Measurements from ENCODE around the gene CCDC117. TPM values are rescaled to one million over a fixed set of nuclear protein-coding genes. Genes with fewer than 3 reads are reported as not detected.
"Not testable (repeated sequence)": the region's sequence is repeated elsewhere in the genome, so short reads cannot be mapped to it uniquely, and the experiment has no call there.

CCDC117 gene
- total and polyA plus RNA-seq, 7 donors = 9.6 to 33.2 (median 23.9) TPM

DNA sequence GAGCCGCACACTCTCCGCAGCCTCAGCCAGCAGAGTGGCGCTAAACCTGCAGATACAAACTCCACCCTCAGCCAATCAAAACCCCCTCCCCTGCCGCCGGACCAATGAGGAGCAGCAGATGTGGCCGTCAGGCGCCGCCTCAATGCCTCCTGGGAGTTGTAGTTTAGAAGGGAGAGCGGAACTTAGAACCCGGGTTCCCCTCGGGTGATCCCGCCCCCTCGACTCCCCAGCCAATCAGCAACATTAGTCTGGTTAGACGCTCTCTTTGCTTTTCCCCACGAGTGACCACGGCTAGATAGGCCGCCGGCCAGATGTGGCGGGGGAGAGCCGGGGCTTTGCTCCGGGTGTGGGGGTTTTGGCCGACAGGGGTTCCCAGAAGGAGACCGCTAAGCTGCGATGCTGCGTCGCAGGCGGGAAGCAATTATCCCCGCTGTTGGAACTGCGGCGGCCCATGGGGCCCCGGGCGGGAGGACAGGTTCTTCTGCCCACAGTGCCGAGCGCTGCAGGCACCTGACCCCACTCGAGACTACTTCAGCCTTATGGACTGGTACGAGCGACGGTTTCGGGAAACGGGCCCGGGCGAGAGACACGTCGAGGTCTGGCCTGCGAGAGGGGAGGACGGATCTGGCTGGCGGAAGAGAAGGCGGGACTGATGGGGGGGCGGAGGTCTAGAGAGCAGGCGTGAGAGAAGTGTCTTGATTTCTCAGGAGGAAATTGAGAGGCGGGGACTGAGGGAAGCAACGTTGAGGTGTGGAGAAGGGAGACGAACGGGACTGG, 30.5 kb upstream of the CCDC117 start, which contains the start of the genes CHEK2 and HSCB:
CHEK2 (minus strand) TSS at position 36 of the 777 bp plus-strand sequence. CDS start 7,099 bp downstream, outside the sequence.
HSCB (plus strand) TSS at position 255 of the 777 bp plus-strand sequence; CDS start at position 312, 57 bp downstream.
- H3K4me1 ChIP-seq = peaks cover 0 to 17% (median 11%) of the 10 kb centered on the region in 4 donors
- TF ChIP-seq EP300 (IDR thresholded peaks at IDR 0.05) = peak in 1 of 4 donors; percentile 19
- TF ChIP-seq, protein P1, sequence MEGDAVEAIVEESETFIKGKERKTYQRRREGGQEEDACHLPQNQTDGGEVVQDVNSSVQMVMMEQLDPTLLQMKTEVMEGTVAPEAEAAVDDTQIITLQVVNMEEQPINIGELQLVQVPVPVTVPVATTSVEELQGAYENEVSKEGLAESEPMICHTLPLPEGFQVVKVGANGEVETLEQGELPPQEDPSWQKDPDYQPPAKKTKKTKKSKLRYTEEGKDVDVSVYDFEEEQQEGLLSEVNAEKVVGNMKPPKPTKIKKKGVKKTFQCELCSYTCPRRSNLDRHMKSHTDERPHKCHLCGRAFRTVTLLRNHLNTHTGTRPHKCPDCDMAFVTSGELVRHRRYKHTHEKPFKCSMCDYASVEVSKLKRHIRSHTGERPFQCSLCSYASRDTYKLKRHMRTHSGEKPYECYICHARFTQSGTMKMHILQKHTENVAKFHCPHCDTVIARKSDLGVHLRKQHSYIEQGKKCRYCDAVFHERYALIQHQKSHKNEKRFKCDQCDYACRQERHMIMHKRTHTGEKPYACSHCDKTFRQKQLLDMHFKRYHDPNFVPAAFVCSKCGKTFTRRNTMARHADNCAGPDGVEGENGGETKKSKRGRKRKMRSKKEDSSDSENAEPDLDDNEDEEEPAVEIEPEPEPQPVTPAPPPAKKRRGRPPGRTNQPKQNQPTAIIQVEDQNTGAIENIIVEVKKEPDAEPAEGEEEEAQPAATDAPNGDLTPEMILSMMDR (IDR thresholded peaks at IDR 0.05) = no peak
- TF ChIP-seq POLR2A (IDR thresholded peaks at IDR 0.05) = peak; percentile 69 to 74
- TF ChIP-seq POLR2AphosphoS5 (IDR thresholded peaks at IDR 0.05) = peak; percentile 80 to 85 (median 82)
- no peaks in the 10 kb centered on the region for H3K27me3 ChIP-seq
- H3K4me3 ChIP-seq = peak within 1 kb of the TSS; percentile 69 to 95 (median 93)
- peaks cover 5 to 37% (median 25%) of the 10 kb centered on the region in 4 donors for H3K36me3 ChIP-seq
- H3K9me3 ChIP-seq = no peaks in the 10 kb centered on the region
- DNase-seq = peak; percentile 99
- H3K27ac ChIP-seq = peak within 1 kb of the TSS; percentile 93 to 99 (median 98)
- 0% methylated on average over 54 of the region's 54 CpGs for WGBS, 2 donors
- intact Hi-C loops (cut with DNase I) = loop anchor here (1.0 to 5.0 kb wide), 6 partner anchors 31 to 140 kb away; partner anchors contain the start of genes CCDC117, TTC28 and ZNRF3

GRCh38 chr22:28742562-28742962, 29.9 kb upstream of the CCDC117 start:
- no peaks in the 10 kb centered on the region for H3K27me3 ChIP-seq
- peaks cover 9 to 43% (median 29%) of the 10 kb centered on the region in 4 donors for H3K36me3 ChIP-seq
- WGBS, 2 donors = 2 to 3% methylated on average over 10 of the region's 10 CpGs
- peak overlapping the region; percentile 69 to 95 (median 93) for H3K4me3 ChIP-seq
- peaks cover 0 to 17% (median 11%) of the 10 kb centered on the region in 4 donors for H3K4me1 ChIP-seq
- TF ChIP-seq, protein P1 (IDR thresholded peaks at IDR 0.05) = no peak
- TF ChIP-seq POLR2A (IDR thresholded peaks at IDR 0.05) (no peak), POLR2AphosphoS5 (IDR thresholded peaks at IDR 0.05) (no peak), EP300 (IDR thresholded peaks at IDR 0.05) (no peak)
- H3K27ac ChIP-seq = peak overlapping the region; percentile 93 to 99 (median 98)
- no peak for DNase-seq
- intact Hi-C loops (cut with DNase I) = loop anchor here (2.0 to 5.0 kb wide), 5 partner anchors 30 to 140 kb away; partner anchors contain the start of genes CCDC117 and ZNRF3
- no peaks in the 10 kb centered on the region for H3K9me3 ChIP-seq

GRCh38 chr22:28743852-28744251, 28.6 kb upstream of the CCDC117 start:
- peaks cover 9 to 56% (median 30%) of the 10 kb centered on the region in 4 donors for H3K36me3 ChIP-seq
- H3K4me3 ChIP-seq = no peak overlapping the region
- H3K27me3 ChIP-seq = no peaks in the 10 kb centered on the region
- DNase-seq = no peak
- no peak overlapping the region for H3K27ac ChIP-seq
- 96 to 97% methylated on average over 3 of the region's 3 CpGs for WGBS, 2 donors
- TF ChIP-seq POLR2A (IDR thresholded peaks at IDR 0.05) (no peak), EP300 (IDR thresholded peaks at IDR 0.05) (no peak), POLR2AphosphoS5 (IDR thresholded peaks at IDR 0.05) (no peak)
- TF ChIP-seq, protein P1 (IDR thresholded peaks at IDR 0.05) = no peak
- H3K9me3 ChIP-seq = no peaks in the 10 kb centered on the region
- H3K4me1 ChIP-seq = peaks cover 0 to 17% (median 11%) of the 10 kb centered on the region in 4 donors
- intact Hi-C loops (cut with DNase I) = loop anchor here (2.0 to 5.0 kb wide), 5 partner anchors 29 to 138 kb away; partner anchors contain the start of genes CCDC117 and ZNRF3

DNA sequence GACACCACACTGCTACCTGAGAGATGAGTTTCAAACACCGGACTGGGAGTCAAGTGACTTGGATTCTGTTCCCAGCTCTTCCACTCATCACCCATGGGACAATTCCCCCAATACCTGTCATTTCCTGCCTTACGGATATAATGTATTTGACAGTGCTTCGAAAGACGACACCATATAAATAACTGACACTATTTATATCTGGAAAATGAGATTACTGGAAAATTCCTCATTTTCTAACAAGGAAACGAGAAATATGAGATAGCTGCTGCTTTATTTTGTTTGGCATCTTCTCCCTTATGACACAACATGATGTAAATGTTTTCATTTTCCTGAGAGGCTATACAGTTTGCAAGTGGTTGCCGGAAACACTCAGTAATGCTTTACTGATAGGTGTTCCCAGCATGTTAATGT, 22.0 kb upstream of the CCDC117 start:
- peaks cover 5 to 59% (median 19%) of the 10 kb centered on the region in 4 donors for H3K36me3 ChIP-seq

GRCh38 chr22:28754512-28754911, 18.0 kb upstream of the CCDC117 start:
- H3K27ac ChIP-seq; intact Hi-C loops (cut with DNase I); H3K9me3 ChIP-seq; H3K4me3 ChIP-seq; DNase-seq; H3K27me3 ChIP-seq; H3K4me1 ChIP-seq: not testable (repeated sequence)
- peaks cover 0 to 19% (median 3%) of the 10 kb centered on the region in 4 donors for H3K36me3 ChIP-seq
- WGBS, 2 donors = 96 to 98% methylated on average over 3 of the region's 3 CpGs

More for the DNA sequence above, 22.0 kb upstream of the CCDC117 start:
- TF ChIP-seq, protein P1 (IDR thresholded peaks at IDR 0.05) = no peak
- TF ChIP-seq POLR2A (IDR thresholded peaks at IDR 0.05) (no peak), POLR2AphosphoS5 (IDR thresholded peaks at IDR 0.05) (no peak), EP300 (IDR thresholded peaks at IDR 0.05) (no peak)
- no peaks in the 10 kb centered on the region for H3K4me1 ChIP-seq
- intact Hi-C loops (cut with DNase I) = no loop called here
- 82 to 88% methylated on average over 6 of the region's 6 CpGs for WGBS, 2 donors
- no peak for DNase-seq
- H3K4me3 ChIP-seq = no peak overlapping the region
- H3K27ac ChIP-seq = no peak overlapping the region
- H3K9me3 ChIP-seq = no peaks in the 10 kb centered on the region
- no peaks in the 10 kb centered on the region for H3K27me3 ChIP-seq
